Spleen (tissue), 7 donors: ENCODE measurements around the gene UROC1.

Source experiments
- POLR2A ChIP-seq, 3 donors: fragments of 450-650 bp; IDR thresholded peaks; one replicate each; pipeline ENCODE4 v1.5.1; 2017; ENCODE audit warnings: antibody characterized with exemption in 3 of 3, mild to moderate bottlenecking in 1 of 3
- TF ChIP-seq, protein P1 (sequence below), 11 experiments: fragments of 200-600 bp in 7 of 11; fragments of 450-650 bp in 4 of 11; sonication (generic) in 4 of 11; IDR thresholded peaks in 8 of 11; conservative IDR thresholded peaks in 3 of 11; 1 replicate in 7 of 11; 2 replicates in 4 of 11; pipeline versions ENCODE4 v1.4.0 to v1.8.0; 2016 to 2021; ENCODE audit warnings: antibody characterized with exemption in 11 of 11, inconsistent platforms in 4 of 11, mild to moderate bottlenecking in 1 of 11
- donor health status: DM: no; HTN: no; CAD: no; lungs with moderate emphysema.
- donor health status: DM: no; HTN: no; CAD: no.
- donor health status: DM: no; HTN: no; CAD: no.

DNA sequence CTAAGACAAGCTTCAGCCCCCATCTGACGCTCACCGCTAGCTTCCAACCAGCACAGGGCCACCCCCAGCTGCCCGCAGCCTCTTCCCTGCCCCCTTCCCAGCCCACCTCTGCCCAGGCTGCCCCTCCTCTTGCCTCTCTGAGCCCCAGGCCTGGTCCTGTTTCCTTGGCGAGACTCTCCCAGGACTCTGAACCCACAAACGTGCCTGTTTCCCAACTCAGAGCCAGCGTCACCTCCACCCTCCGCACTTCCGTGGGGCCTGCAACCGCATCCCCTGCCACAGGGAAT, 76.9 kb downstream of the UROC1 start:
- TF ChIP-seq, protein P1, sequence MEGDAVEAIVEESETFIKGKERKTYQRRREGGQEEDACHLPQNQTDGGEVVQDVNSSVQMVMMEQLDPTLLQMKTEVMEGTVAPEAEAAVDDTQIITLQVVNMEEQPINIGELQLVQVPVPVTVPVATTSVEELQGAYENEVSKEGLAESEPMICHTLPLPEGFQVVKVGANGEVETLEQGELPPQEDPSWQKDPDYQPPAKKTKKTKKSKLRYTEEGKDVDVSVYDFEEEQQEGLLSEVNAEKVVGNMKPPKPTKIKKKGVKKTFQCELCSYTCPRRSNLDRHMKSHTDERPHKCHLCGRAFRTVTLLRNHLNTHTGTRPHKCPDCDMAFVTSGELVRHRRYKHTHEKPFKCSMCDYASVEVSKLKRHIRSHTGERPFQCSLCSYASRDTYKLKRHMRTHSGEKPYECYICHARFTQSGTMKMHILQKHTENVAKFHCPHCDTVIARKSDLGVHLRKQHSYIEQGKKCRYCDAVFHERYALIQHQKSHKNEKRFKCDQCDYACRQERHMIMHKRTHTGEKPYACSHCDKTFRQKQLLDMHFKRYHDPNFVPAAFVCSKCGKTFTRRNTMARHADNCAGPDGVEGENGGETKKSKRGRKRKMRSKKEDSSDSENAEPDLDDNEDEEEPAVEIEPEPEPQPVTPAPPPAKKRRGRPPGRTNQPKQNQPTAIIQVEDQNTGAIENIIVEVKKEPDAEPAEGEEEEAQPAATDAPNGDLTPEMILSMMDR (IDR thresholded peaks at IDR 0.05 in 8 of 11, conservative IDR thresholded peaks at IDR 0.05 in 3 of 11), result no peak
- TF ChIP-seq POLR2A (IDR thresholded peaks at IDR 0.05), result no peak
